ENCODE results near the gene MAL.

The MAL gene

GRCh38 chr2:95048825-95049682 is 23.5 kb downstream of the MAL start:
- no peak for DNase-seq (ENCODE audit: low spot score)

GRCh38 chr2:95049683-95049955 is 24.1 kb downstream of the MAL start:
- DNase-seq (ENCODE audit: low spot score), result no peak

- no peak for DNase-seq (ENCODE audit: low spot score)
Observed at GRCh38 chr2:95049961-95050360, 24.5 kb downstream of the MAL start.

GRCh38 chr2:95050385-95051300 is 25.1 kb downstream of the MAL start:
- no peak for DNase-seq (ENCODE audit: low spot score)

- DNase-seq (ENCODE audit: low spot score), result no peak
Observed at GRCh38 chr2:95051626-95052025, 26.1 kb downstream of the MAL start.

GRCh38 chr2:95052307-95052706 is 26.8 kb downstream of the MAL start:
- no peak for DNase-seq (ENCODE audit: low spot score)

- no peak for DNase-seq (ENCODE audit: low spot score)
Observed at GRCh38 chr2:95052804-95053479, 27.4 kb downstream of the MAL start.

- DNase-seq (ENCODE audit: low spot score), result no peak
Observed at GRCh38 chr2:95053543-95053942, 28.0 kb downstream of the MAL start.

GRCh38 chr2:95054016-95054415 is 28.5 kb downstream of the MAL start:
- no peak for DNase-seq (ENCODE audit: low spot score)

GRCh38 chr2:95055262-95055661 is 29.8 kb downstream of the MAL start:
- DNase-seq (ENCODE audit: low spot score), result no peak

- DNase-seq (ENCODE audit: low spot score), result no peak
Observed at GRCh38 chr2:95056044-95056443, 30.5 kb downstream of the MAL start.

- DNase-seq (ENCODE audit: low spot score), result no peak
Observed at GRCh38 chr2:95056461-95057459, 31.3 kb downstream of the MAL start.

GRCh38 chr2:95057535-95058370 is 32.2 kb downstream of the MAL start:
- no peak for DNase-seq (ENCODE audit: low spot score)

GRCh38 chr2:95058466-95058988 is 33.0 kb downstream of the MAL start:
- no peak for DNase-seq (ENCODE audit: low spot score)

- DNase-seq (ENCODE audit: low spot score), result no peak
Observed at GRCh38 chr2:95058989-95059641, 33.6 kb downstream of the MAL start.

GRCh38 chr2:95059656-95060370 is 34.3 kb downstream of the MAL start:
- DNase-seq (ENCODE audit: low spot score), result no peak

GRCh38 chr2:95060446-95061118 is 35.1 kb downstream of the MAL start:
- no peak for DNase-seq (ENCODE audit: low spot score)

GRCh38 chr2:95061119-95061512 is 35.6 kb downstream of the MAL start:
- DNase-seq (ENCODE audit: low spot score), result no peak

All from NAMALWA (cell line).